IPS-18c (cell line): ENCODE results near the gene ABLIM2.
"Not testable (repeated sequence)": the region's sequence is repeated elsewhere in the genome, so short reads cannot be mapped to it uniquely, and the experiment has no call there.

Source experiments
- H3K4me3 ChIP-seq: 2 replicates; pipeline ENCODE4 v1.7.0; 2013; ENCODE audit warnings: low read depth, mild to moderate bottlenecking, low read length, moderate library complexity; ENCODE audit not compliant: insufficient read depth
- H3K9me3 ChIP-seq: one replicate; pipeline ENCODE4 v1.6.1; 2013; ENCODE audit warnings: mild to moderate bottlenecking, low read length, moderate library complexity; ENCODE audit not compliant: control insufficient read depth, insufficient read depth

The ABLIM2 gene

GRCh38 chr4:7938266-7938608 is 220.4 kb downstream of the ABLIM2 start:
- H3K4me3 ChIP-seq: peak overlapping the region; percentile 75; the same call in 1 of the 2 replicates
- no peaks in the 10 kb centered on the region for H3K9me3 ChIP-seq

DNA sequence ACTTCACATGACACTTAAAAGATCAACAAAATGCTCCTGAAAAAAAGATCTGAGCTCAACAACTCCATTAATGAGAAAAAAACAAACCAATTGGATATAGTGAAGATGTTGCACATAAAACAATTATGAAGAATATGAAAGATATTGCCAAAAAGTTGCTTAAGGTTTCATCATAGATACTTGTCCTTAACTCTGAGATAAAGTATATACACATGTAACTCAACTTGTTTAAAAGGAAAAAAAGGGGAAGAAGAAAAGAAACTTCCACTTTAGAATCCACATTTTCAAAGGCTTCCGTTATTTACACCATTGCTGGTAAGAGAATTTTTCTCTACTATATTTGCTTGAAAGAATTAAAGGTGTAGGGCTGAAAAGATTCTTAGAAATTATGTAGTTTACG is 221.6 kb downstream of the ABLIM2 start:
- Histone ChIP-seq H3K4me3 (no peak overlapping the region), H3K9me3 (no peaks in the 10 kb centered on the region)

DNA sequence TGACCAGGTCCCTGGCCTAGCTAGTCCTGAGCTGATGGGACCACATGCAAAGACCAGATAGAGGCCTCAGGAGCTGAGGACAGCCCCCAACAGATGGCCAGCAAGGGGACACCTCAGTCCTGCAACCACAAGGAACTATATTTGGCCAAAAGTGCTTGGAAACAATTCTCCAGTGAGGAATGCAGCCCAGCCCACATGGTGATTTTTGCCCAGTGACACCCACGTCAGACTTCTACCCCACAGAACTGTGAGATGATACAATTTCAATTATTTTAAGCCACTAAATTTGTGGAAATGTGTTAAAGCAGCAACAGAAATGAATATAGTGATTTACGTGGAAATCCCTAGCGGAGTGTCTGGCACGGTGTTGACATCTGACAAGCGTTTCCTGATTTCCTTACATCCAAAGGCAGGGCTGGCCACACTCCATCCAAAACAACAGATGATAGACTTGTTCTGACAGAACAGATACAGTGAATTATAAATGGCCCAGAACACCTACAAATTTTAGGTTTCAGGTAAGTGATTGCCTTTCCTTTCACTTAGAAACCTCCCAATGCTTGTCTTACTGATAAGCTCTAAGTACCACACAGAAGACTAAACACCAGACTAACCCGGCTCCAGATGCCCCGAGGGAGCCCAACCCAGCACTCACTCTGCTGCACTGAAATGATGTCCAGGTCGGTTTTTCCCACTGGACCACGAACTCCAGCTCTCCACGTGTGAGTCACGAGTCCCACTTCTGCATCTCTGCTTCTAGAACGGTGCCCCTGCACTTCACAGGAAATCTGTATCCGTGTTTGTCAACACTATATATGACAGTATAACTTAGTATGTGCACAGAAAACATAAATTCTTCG is 224.7 kb downstream of the ABLIM2 start:
- Histone ChIP-seq H3K4me3 (no peak overlapping the region), H3K9me3 (no peaks in the 10 kb centered on the region)

- no peaks in the 10 kb centered on the region for H3K9me3 ChIP-seq
- H3K4me3 ChIP-seq: no peak overlapping the region
Observed at GRCh38 chr4:7932287-7932686, 226.3 kb downstream of the ABLIM2 start.

DNA sequence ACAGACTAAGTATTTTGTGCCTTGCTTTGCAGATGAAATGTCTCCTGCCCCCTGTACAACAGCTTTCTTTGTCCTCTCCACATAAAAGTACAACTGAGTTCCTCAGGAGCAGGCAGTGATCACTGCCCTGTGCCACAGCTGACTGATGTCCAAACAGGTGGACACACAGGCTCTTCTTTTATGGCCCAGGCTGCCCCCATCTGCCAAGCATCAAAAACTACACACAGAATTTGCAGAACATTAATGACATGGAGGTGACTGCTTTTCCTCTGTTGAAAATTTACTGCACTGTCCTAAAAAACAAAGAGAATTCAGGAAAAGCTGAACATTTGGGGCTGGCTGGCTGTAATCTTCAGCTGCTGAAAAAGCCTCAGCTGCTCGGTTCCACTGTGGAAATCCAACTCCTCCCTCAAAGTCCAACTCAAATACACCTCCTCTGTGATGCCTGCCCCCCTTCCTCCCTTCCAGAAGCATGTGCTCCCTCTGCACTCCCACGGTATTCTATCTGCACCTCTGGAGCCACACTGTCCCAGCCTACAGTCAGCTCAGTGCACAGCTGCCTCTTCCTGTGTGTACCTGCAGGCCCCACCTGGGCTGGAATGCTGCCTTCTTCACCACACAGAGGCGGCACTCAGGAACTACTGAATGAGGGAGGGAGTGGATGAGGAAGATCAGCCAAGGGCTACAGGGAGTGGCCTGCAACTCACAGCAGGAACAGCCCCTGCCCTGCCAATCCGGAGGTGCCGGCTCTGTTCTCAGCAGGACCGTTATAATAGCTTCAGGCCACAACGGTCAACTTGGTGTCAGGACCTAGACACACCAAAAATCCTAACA is 229.3 kb downstream of the ABLIM2 start:
- H3K9me3 ChIP-seq: no peaks in the 10 kb centered on the region
- H3K4me3 ChIP-seq: no peak overlapping the region

DNA sequence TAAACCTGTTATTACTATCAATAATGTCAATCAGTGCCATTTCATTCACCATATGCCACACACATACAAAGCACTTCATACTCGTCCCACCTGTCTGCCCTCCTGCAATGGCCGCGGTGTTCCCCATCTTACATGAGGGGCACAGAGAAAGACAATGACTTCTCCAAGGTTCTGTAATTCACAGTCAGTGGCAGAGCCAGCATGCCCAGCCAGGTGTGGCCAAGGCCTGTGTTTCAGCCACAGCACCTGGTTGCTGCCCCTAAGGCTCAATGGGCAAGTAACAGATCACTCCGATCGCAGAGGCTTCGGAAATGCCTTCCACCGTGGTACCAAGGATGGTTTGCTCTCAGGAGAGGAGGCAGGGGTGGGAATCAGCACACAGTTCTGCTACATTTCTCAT is 229.9 kb downstream of the ABLIM2 start:
- H3K4me3 ChIP-seq: no peak overlapping the region
- H3K9me3 ChIP-seq: no peaks in the 10 kb centered on the region

GRCh38 chr4:7926822-7927221 is 231.8 kb downstream of the ABLIM2 start:
- Histone ChIP-seq H3K4me3 (no peak overlapping the region), H3K9me3 (no peaks in the 10 kb centered on the region)

GRCh38 chr4:7924570-7924969 is 234.0 kb downstream of the ABLIM2 start:
- H3K9me3 ChIP-seq: no peaks in the 10 kb centered on the region
- H3K4me3 ChIP-seq: no peak overlapping the region

DNA sequence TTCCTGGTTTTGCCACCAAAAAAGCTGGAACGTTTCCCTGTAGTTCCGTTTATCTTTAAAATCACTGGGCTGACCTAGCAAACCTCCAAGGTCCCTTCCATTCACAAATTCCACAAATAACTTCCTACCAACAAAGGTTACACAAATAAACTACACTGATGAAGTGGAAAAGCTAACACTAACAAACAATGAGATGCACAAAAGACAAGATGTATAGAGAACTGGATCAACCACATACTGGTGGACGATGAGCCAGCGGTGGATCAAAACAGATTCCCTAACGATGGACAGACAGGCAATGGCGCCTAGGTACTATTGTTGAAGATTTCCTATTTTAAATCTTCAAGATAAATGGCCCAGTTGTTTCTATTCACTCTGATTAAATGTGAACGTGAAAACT is 234.4 kb downstream of the ABLIM2 start:
- no peak overlapping the region for H3K4me3 ChIP-seq
- H3K9me3 ChIP-seq: no peaks in the 10 kb centered on the region

DNA sequence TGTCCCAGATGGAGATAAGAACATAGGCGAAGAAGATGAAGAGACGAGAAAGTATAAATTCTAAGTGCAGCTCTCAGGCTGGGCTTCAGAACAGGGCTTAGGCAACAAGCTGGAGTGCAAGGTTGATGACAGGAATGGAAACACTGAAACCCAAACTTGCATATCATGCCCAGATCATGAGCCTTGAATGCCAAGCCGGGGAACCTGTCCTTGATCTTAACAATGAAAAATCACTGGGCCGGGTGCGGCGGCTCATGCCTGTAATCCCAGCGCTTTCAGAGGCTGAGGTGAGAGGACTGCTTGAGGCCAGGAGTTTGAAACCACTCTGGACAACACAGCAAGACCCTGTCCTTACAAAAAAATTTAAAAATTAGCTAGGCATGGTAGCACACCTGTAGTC is 236.1 kb downstream of the ABLIM2 start:
- Histone ChIP-seq H3K4me3 (no peak overlapping the region), H3K9me3 (no peaks in the 10 kb centered on the region)

- Histone ChIP-seq H3K9me3 (no peaks in the 10 kb centered on the region), H3K4me3 (no peak overlapping the region)
Observed at GRCh38 chr4:7918981-7919380, 239.6 kb downstream of the ABLIM2 start.

GRCh38 chr4:7918187-7918586 is 240.4 kb downstream of the ABLIM2 start:
- not testable (repeated sequence) for H3K9me3 ChIP-seq, H3K4me3 ChIP-seq

- Histone ChIP-seq H3K9me3 (no peaks in the 10 kb centered on the region), H3K4me3 (no peak overlapping the region)
Observed at GRCh38 chr4:7917669-7918068, 240.9 kb downstream of the ABLIM2 start.

GRCh38 chr4:7915875-7916242 is 242.8 kb downstream of the ABLIM2 start:
- H3K4me3 ChIP-seq: no peak overlapping the region
- no peaks in the 10 kb centered on the region for H3K9me3 ChIP-seq
